ENCODE results near the gene TOR1B.
A peak's percentile ranks its signal among the peaks of the same experiment; 100 is the strongest.

TOR1B gene

GRCh38 chr9:129815278-129815677 lies 12.3 kb downstream of the TOR1B start:
- Histone ChIP-seq H3K27me3 (ENCODE audit: insufficient read depth, low read length) (no peaks in the 10 kb centered on the region), H3K4me1 (ENCODE audit: insufficient read depth, low read length) (no peaks in the 10 kb centered on the region), H3K4me3 (ENCODE audit: low read length) (no peak overlapping the region), H3K36me3 (ENCODE audit: insufficient read depth, low read length) (peaks cover 88% of the 10 kb centered on the region), H3K9me3 (ENCODE audit: insufficient read depth, low read depth, low read length) (no peaks in the 10 kb centered on the region), H3K27ac (ENCODE audit: low read depth, low read length) (no peak overlapping the region), H3K9ac (ENCODE audit: low read depth, low read length) (no peak overlapping the region)
- WGBS: 96% methylated on average over 11 of the region's 11 CpGs

GRCh38 chr9:129816501-129817435 lies 13.8 kb downstream of the TOR1B start:
- H3K27me3 ChIP-seq (ENCODE audit: insufficient read depth, low read length): no peaks in the 10 kb centered on the region
- no peak overlapping the region for H3K9ac ChIP-seq (ENCODE audit: low read depth, low read length)
- H3K27ac ChIP-seq (ENCODE audit: low read depth, low read length): no peak overlapping the region
- H3K36me3 ChIP-seq (ENCODE audit: insufficient read depth, low read length): peaks cover 89% of the 10 kb centered on the region
- H3K9me3 ChIP-seq (ENCODE audit: insufficient read depth, low read depth, low read length): no peaks in the 10 kb centered on the region
- H3K4me1 ChIP-seq (ENCODE audit: insufficient read depth, low read length): no peaks in the 10 kb centered on the region
- H3K4me3 ChIP-seq (ENCODE audit: low read length): no peak overlapping the region
- WGBS: 90% methylated on average over 14 of the region's 14 CpGs

GRCh38 chr9:129822898-129823541 lies 20.0 kb downstream of the TOR1B start:
- 25% methylated on average over 25 of the region's 26 CpGs for WGBS
- Histone ChIP-seq H3K9me3 (ENCODE audit: insufficient read depth, low read depth, low read length) (no peaks in the 10 kb centered on the region), H3K36me3 (ENCODE audit: insufficient read depth, low read length) (peaks cover 51% of the 10 kb centered on the region), H3K9ac (ENCODE audit: low read depth, low read length) (peak overlapping the region; percentile 75), H3K27me3 (ENCODE audit: insufficient read depth, low read length) (no peaks in the 10 kb centered on the region), H3K4me3 (ENCODE audit: low read length) (peak overlapping the region; percentile 82), H3K4me1 (ENCODE audit: insufficient read depth, low read length) (peaks cover 4% of the 10 kb centered on the region; the same call in 1 of the 2 replicates), H3K27ac (ENCODE audit: low read depth, low read length) (no peak overlapping the region)

- Histone ChIP-seq H3K9ac (ENCODE audit: low read depth, low read length) (peak overlapping the region; percentile 88), H3K27me3 (ENCODE audit: insufficient read depth, low read length) (no peaks in the 10 kb centered on the region), H3K4me1 (ENCODE audit: insufficient read depth, low read length) (peaks cover 4% of the 10 kb centered on the region; the same call in 1 of the 2 replicates), H3K9me3 (ENCODE audit: insufficient read depth, low read depth, low read length) (no peaks in the 10 kb centered on the region), H3K36me3 (ENCODE audit: insufficient read depth, low read length) (peaks cover 50% of the 10 kb centered on the region), H3K27ac (ENCODE audit: low read depth, low read length) (peak overlapping the region; percentile 67; the same call in 1 of the 2 replicates), H3K4me3 (ENCODE audit: low read length) (peak overlapping the region; percentile 82)
- WGBS: under 1% methylated on average over 12 of the region's 15 CpGs
These were observed 20.6 kb downstream of the TOR1B start for GRCh38 chr9:129823542-129823934.

GRCh38 chr9:129823935-129824601 lies 21.1 kb downstream of the TOR1B start, which contains the start of gene TOR1A:
TOR1A (minus strand) TSS chr9:129824136; CDS start chr9:129824085, 51 bp downstream.
- peaks cover 4% of the 10 kb centered on the region; the same call in 1 of the 2 replicates for H3K4me1 ChIP-seq (ENCODE audit: insufficient read depth, low read length)
- peak within 1 kb of the TSS; percentile 67; the same call in 1 of the 2 replicates for H3K27ac ChIP-seq (ENCODE audit: low read depth, low read length)
- H3K9me3 ChIP-seq (ENCODE audit: insufficient read depth, low read depth, low read length): no peaks in the 10 kb centered on the region
- no peaks in the 10 kb centered on the region for H3K27me3 ChIP-seq (ENCODE audit: insufficient read depth, low read length)
- H3K4me3 ChIP-seq (ENCODE audit: low read length): peak within 1 kb of the TSS; percentile 82
- WGBS: 5% methylated on average over 47 of the region's 47 CpGs
- peaks cover 50% of the 10 kb centered on the region for H3K36me3 ChIP-seq (ENCODE audit: insufficient read depth, low read length)
- H3K9ac ChIP-seq (ENCODE audit: low read depth, low read length): peak within 1 kb of the TSS; percentile 88

- Histone ChIP-seq H3K4me3 (ENCODE audit: low read length) (no peak overlapping the region), H3K27me3 (ENCODE audit: insufficient read depth, low read length) (no peaks in the 10 kb centered on the region), H3K36me3 (ENCODE audit: insufficient read depth, low read length) (peaks cover 57% of the 10 kb centered on the region), H3K9ac (ENCODE audit: low read depth, low read length) (no peak overlapping the region), H3K9me3 (ENCODE audit: insufficient read depth, low read depth, low read length) (no peaks in the 10 kb centered on the region), H3K27ac (ENCODE audit: low read depth, low read length) (no peak overlapping the region), H3K4me1 (ENCODE audit: insufficient read depth, low read length) (peaks cover 4% of the 10 kb centered on the region; the same call in 1 of the 2 replicates)
- 92% methylated on average over 6 of the region's 6 CpGs for WGBS
These were observed 23.4 kb downstream of the TOR1B start for GRCh38 chr9:129826344-129826743.

GRCh38 chr9:129826759-129827158 lies 23.8 kb downstream of the TOR1B start:
- no peak overlapping the region for H3K4me3 ChIP-seq (ENCODE audit: low read length)
- H3K4me1 ChIP-seq (ENCODE audit: insufficient read depth, low read length): peaks cover 4% of the 10 kb centered on the region; the same call in 1 of the 2 replicates
- no peaks in the 10 kb centered on the region for H3K27me3 ChIP-seq (ENCODE audit: insufficient read depth, low read length)
- no peak overlapping the region for H3K27ac ChIP-seq (ENCODE audit: low read depth, low read length)
- WGBS: 100% methylated on average over 1 of the region's 1 CpG
- H3K9me3 ChIP-seq (ENCODE audit: insufficient read depth, low read depth, low read length): no peaks in the 10 kb centered on the region
- no peak overlapping the region for H3K9ac ChIP-seq (ENCODE audit: low read depth, low read length)
- peaks cover 57% of the 10 kb centered on the region for H3K36me3 ChIP-seq (ENCODE audit: insufficient read depth, low read length)

- H3K9ac ChIP-seq (ENCODE audit: low read depth, low read length): no peak overlapping the region
- over 99% methylated on average over 8 of the region's 9 CpGs for WGBS
- H3K4me3 ChIP-seq (ENCODE audit: low read length): no peak overlapping the region
- no peaks in the 10 kb centered on the region for H3K4me1 ChIP-seq (ENCODE audit: insufficient read depth, low read length)
- H3K27me3 ChIP-seq (ENCODE audit: insufficient read depth, low read length): no peaks in the 10 kb centered on the region
- no peak overlapping the region for H3K27ac ChIP-seq (ENCODE audit: low read depth, low read length)
- H3K9me3 ChIP-seq (ENCODE audit: insufficient read depth, low read depth, low read length): no peaks in the 10 kb centered on the region
- H3K36me3 ChIP-seq (ENCODE audit: insufficient read depth, low read length): peaks cover 61% of the 10 kb centered on the region
These were observed 25.1 kb downstream of the TOR1B start for GRCh38 chr9:129828051-129828450.

- H3K36me3 ChIP-seq (ENCODE audit: insufficient read depth, low read length): peaks cover 64% of the 10 kb centered on the region
These were observed 26.0 kb downstream of the TOR1B start for GRCh38 chr9:129828969-129829368.

GRCh38 chr9:129832982-129833381 lies 30.0 kb downstream of the TOR1B start:
- H3K27me3 ChIP-seq (ENCODE audit: insufficient read depth, low read length): no peaks in the 10 kb centered on the region
- no peak overlapping the region for H3K9ac ChIP-seq (ENCODE audit: low read depth, low read length)
- no peak overlapping the region for H3K27ac ChIP-seq (ENCODE audit: low read depth, low read length)
- H3K36me3 ChIP-seq (ENCODE audit: insufficient read depth, low read length): peaks cover 53% of the 10 kb centered on the region
- no peak overlapping the region for H3K4me3 ChIP-seq (ENCODE audit: low read length)
- H3K9me3 ChIP-seq (ENCODE audit: insufficient read depth, low read depth, low read length): no peaks in the 10 kb centered on the region
- peaks cover 10% of the 10 kb centered on the region for H3K4me1 ChIP-seq (ENCODE audit: insufficient read depth, low read length)
- WGBS: 88% methylated on average over 1 of the region's 1 CpG

More at GRCh38 chr9:129828969-129829368, 26.0 kb downstream of the TOR1B start:
- Histone ChIP-seq H3K9me3 (ENCODE audit: insufficient read depth, low read depth, low read length) (no peaks in the 10 kb centered on the region), H3K27me3 (ENCODE audit: insufficient read depth, low read length) (no peaks in the 10 kb centered on the region), H3K4me1 (ENCODE audit: insufficient read depth, low read length) (no peaks in the 10 kb centered on the region), H3K27ac (ENCODE audit: low read depth, low read length) (no peak overlapping the region), H3K4me3 (ENCODE audit: low read length) (no peak overlapping the region), H3K9ac (ENCODE audit: low read depth, low read length) (no peak overlapping the region)
- 95% methylated on average over 10 of the region's 10 CpGs for WGBS
